Calu3 (cell line): Measurements from ENCODE around the gene CBX4. TPM values are rescaled to one million over a fixed set of nuclear protein-coding genes. Genes with fewer than 3 reads are reported as not detected.

Source experiments
- BruUV-seq: library from RNA; stranded (reverse); fragments of 400-500 nt; replicated peaks from 2 replicates; lab custom pipeline; 2021; lab: Mats Ljungman, UMichigan
- CTCF ChIA-PET: fragments of 300-600 bp; sonication (Branson Sonifier 250); formaldehyde crosslinking; loops from one replicate; lab custom pipeline; 2022; ENCODE audit warnings: antibody characterized with exemption; lab: Charles Lee
- DNase-seq: peaks from one replicate; pipeline ENCODE4 v3.0.0; 2022
- H3K27ac Mint-ChIP-seq: one replicate; pipeline ENCODE4 v1.8.0; 2022; ENCODE audit warnings: mixed read lengths; ENCODE audit not compliant: unreplicated experiment
- H3K27me3 Mint-ChIP-seq: one replicate; pipeline ENCODE4 v1.8.0; 2022; ENCODE audit warnings: mixed read lengths; ENCODE audit not compliant: unreplicated experiment
- H3K36me3 Mint-ChIP-seq: one replicate; pipeline ENCODE4 v1.8.0; 2022; ENCODE audit warnings: mild to moderate bottlenecking, moderate library complexity, mixed read lengths; ENCODE audit not compliant: insufficient read depth, unreplicated experiment
- H3K4me1 Mint-ChIP-seq: one replicate; pipeline ENCODE4 v1.8.0; 2022; ENCODE audit warnings: mild to moderate bottlenecking, low read depth, mixed read lengths; ENCODE audit not compliant: unreplicated experiment
- H3K4me3 Mint-ChIP-seq: one replicate; pipeline ENCODE4 v1.8.0; 2022; ENCODE audit warnings: mild to moderate bottlenecking, low read depth, moderate library complexity, mixed read lengths; ENCODE audit not compliant: unreplicated experiment
- H3K9me3 Mint-ChIP-seq: one replicate; pipeline ENCODE4 v1.8.0; 2022; ENCODE audit warnings: low read depth, mixed read lengths; ENCODE audit not compliant: unreplicated experiment
- intact Hi-C: fragments of 100-400 bp; cut with micrococcal nuclease; formaldehyde crosslinking; loops from one replicate; pipeline ENCODE4 v1.10.0; 2022; ENCODE audit not compliant: unreplicated experiment
- total RNA-seq: library from RNA; stranded (reverse); gene quantifications from 2 replicates; pipeline ENCODE4 v1.2.3, GENCODE V29; 2022
- TF ChIP-seq, protein P1 (sequence below): fragments of 200-600 bp; IDR thresholded peaks from one replicate; pipeline ENCODE4 v1.8.0; 2022; ENCODE audit warnings: antibody characterized with exemption; ENCODE audit not compliant: unreplicated experiment

CBX4 gene
- total RNA-seq, 1 experiment from 2014 or later, result 40.2 TPM

DNA sequence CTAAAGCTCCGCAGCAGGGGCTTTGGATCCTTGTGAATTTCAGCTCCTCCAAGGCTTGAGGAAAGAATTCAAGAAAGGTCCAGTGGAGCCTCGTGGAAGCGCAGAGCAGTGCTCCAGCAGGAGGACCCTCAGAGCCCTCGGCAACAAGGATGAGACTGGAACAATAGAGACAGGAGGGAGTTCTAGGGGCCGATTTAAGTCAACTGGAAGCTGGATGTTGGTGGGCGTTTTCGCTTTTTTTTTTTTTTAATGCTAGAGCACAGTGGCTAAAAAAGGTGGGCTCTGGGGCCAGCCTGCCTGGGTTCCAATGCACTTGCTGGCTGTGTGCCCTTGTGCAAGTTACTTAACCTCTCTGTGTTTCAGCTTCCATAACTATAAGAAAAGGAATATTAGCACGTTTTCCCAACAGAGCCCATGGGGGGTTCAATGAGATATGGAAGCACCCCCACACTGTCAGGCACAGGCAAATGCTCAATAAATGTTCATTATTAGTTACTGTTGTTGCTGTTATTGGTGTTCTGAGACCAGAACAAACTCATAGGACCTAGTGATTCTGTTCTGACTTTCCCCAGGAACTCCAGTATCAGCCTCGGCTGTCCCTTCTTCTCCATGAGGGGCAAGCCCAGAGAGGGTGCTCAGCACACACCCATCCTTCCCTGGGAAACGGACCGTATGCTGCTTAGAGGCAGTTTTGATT lies 37.1 kb downstream of the CBX4 start:
- DNase-seq, result no peak
- CTCF ChIA-PET, result no interaction called here
- Mint-ChIP-seq H3K27me3 (peaks cover 92% of the 10 kb centered on the region), H3K9me3 (no peaks in the 10 kb centered on the region), H3K27ac (no peak overlapping the region), H3K4me3 (peak overlapping the region; percentile 2), H3K4me1 (peaks cover 22% of the 10 kb centered on the region), H3K36me3 (peaks cover 7% of the 10 kb centered on the region)
- TF ChIP-seq, protein P1, sequence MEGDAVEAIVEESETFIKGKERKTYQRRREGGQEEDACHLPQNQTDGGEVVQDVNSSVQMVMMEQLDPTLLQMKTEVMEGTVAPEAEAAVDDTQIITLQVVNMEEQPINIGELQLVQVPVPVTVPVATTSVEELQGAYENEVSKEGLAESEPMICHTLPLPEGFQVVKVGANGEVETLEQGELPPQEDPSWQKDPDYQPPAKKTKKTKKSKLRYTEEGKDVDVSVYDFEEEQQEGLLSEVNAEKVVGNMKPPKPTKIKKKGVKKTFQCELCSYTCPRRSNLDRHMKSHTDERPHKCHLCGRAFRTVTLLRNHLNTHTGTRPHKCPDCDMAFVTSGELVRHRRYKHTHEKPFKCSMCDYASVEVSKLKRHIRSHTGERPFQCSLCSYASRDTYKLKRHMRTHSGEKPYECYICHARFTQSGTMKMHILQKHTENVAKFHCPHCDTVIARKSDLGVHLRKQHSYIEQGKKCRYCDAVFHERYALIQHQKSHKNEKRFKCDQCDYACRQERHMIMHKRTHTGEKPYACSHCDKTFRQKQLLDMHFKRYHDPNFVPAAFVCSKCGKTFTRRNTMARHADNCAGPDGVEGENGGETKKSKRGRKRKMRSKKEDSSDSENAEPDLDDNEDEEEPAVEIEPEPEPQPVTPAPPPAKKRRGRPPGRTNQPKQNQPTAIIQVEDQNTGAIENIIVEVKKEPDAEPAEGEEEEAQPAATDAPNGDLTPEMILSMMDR, result no peak
- no TSS peak for BruUV-seq
- intact Hi-C loops, result no loop called here

DNA sequence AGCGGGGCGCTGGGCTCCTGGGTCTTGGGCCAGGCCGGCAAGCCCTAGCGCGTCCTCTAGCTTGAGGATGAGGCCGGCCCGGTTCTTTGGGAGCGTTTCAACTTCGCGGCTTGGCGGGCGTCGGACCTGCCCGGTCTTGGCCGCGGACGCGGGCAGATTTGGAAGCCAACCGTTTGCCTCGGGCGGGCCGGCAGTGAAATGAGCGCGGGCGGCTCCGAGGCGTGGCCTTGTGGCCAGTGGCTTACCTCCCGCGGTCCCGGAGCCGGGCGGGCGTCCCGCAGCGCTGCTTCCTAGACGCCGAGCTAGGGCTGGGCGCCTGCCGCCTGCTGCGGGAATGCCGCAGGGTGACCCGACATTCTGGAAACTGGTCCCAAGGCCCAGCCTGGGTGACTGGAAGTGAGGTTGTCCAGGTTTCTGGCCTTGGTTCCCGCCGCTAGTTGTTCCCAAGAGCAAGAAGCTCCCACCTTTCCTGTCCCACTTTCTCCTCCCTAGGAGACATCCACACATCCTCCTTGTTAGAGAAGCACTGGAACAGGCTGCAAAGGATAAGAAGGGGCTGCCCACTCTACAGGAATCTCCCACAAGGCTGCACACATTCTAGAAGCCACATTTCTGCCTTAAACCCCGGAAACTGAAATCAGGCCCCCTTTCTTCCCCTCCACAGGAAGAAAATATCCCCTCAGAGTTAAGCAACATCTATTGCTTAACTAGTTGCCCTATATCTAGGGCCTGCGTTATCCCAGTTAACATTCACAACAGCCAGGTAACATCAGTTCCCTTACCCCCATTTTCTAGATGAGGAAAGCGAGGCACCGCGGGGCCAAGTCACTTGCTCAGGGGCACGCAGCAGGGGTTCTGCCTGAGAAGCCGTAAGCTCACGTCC lies 37.8 kb downstream of the CBX4 start:
- Mint-ChIP-seq H3K36me3 (peaks cover 15% of the 10 kb centered on the region), H3K27ac (no peak overlapping the region), H3K4me1 (peaks cover 22% of the 10 kb centered on the region), H3K27me3 (peaks cover 84% of the 10 kb centered on the region), H3K4me3 (peak overlapping the region; percentile 2), H3K9me3 (no peaks in the 10 kb centered on the region)
- no peak for DNase-seq
- CTCF ChIA-PET, result interaction anchor here (0.7 to 1.4 kb wide), 2 partner anchors 43 to 114 kb away, joined by 3 to 6 read pairs; no protein-coding TSS in a partner anchor
- TF ChIP-seq, protein P1, result no peak
- intact Hi-C loops, result no loop called here
- BruUV-seq, result no TSS peak

DNA sequence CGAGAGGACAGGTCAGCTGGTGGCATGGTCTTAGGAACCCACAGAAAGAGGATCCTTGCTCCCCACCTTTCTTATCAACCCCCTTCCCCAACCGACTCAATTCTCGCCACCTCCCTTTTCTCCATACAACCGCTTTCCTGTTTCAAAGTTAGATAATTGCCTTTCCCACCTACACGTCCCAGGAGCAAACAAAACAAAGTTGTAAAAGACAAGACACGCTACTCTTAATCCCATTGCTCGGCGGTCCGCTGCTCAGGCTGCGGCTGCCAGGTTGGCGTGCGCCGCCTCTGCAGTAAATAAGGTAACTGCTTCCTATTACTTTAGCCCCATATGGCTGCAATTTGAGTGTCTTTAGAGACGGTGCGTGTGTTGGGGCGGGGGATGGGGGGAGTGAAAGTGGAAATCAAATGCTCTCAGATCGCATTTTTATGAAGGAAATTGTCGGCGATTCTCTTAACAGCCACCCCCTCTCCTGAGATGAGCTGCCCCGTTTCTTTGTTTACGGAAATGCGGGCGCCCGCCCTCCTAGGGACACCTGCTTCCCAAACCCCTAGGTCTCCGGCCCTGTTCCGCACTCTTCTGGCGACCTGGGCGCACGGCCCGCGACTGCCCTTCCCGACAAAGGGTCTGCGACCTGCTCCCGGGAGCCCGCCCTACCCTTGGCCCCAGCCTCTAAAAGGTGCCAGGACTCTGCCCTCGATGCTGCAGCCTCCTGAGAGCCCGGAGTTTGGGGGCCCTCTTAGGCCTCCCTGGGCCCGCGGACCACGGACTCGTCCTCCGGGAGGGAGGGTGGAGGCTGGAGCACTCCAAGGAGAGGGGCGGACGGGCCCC lies 38.7 kb downstream of the CBX4 start:
- Mint-ChIP-seq H3K9me3 (no peaks in the 10 kb centered on the region), H3K27ac (no peak overlapping the region), H3K4me1 (peaks cover 29% of the 10 kb centered on the region), H3K4me3 (peak overlapping the region; percentile 2), H3K36me3 (peaks cover 23% of the 10 kb centered on the region), H3K27me3 (peaks cover 75% of the 10 kb centered on the region)
- intact Hi-C loops, result no loop called here
- no peak for DNase-seq
- TF ChIP-seq, protein P1, result no peak
- no TSS peak for BruUV-seq
- CTCF ChIA-PET, result interaction anchor here (1.4 kb wide), 1 partner anchor 44 kb away, joined by 6 read pairs; no protein-coding TSS in a partner anchor
